HG03280 (cell line): ENCODE measurements around the gene EIF2D.
"Not testable (repeated sequence)": the region's sequence is repeated elsewhere in the genome, so short reads cannot be mapped to it uniquely, and the experiment has no call there.

Source experiments
- ATAC-seq: cut with Tn5 transposase; IDR thresholded peaks from one replicate; pipeline ENCODE4 v1.9.1; 2021; ENCODE audit warnings: mild to moderate bottlenecking, moderate library complexity; ENCODE audit not compliant: unreplicated experiment

The EIF2D gene, protein sequence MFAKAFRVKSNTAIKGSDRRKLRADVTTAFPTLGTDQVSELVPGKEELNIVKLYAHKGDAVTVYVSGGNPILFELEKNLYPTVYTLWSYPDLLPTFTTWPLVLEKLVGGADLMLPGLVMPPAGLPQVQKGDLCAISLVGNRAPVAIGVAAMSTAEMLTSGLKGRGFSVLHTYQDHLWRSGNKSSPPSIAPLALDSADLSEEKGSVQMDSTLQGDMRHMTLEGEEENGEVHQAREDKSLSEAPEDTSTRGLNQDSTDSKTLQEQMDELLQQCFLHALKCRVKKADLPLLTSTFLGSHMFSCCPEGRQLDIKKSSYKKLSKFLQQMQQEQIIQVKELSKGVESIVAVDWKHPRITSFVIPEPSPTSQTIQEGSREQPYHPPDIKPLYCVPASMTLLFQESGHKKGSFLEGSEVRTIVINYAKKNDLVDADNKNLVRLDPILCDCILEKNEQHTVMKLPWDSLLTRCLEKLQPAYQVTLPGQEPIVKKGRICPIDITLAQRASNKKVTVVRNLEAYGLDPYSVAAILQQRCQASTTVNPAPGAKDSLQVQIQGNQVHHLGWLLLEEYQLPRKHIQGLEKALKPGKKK

GRCh38 chr1:206612129-206612876 lies at the start of gene EIF2D:
TSS of gene EIF2D (minus strand) at chr1:206612465. CDS start at chr1:206612342, 123 bp downstream.
- ATAC-seq: peak; percentile 90

- no peak for ATAC-seq
Observed at GRCh38 chr1:206661161-206661820, 49.0 kb upstream of the EIF2D start.

GRCh38 chr1:206660136-206660535 lies 47.9 kb upstream of the EIF2D start:
- no peak for ATAC-seq

GRCh38 chr1:206658981-206659273 lies 46.7 kb upstream of the EIF2D start:
- ATAC-seq: no peak

GRCh38 chr1:206658264-206658980 lies 46.2 kb upstream of the EIF2D start:
- ATAC-seq: no peak

GRCh38 chr1:206657751-206658150 lies 45.5 kb upstream of the EIF2D start:
- no peak for ATAC-seq

DNA sequence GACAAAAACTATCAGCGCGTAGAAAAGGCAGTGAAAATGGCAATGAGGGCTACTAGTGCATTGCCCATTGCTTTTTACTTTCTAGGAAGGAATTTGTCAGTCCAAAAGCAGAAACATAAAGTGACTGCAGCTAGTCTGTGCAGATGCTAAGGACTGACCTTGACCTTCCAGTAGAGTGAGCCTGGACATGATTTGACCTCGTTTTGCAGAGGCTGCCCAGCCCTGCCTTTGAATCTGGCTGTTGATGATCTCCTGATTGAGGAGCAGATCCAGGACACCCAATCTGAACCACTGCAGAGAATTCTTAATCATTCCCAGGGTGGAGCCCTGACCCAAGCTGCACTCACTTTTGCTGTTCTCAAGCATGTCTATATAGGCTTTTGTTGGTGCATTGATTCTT lies 44.7 kb upstream of the EIF2D start:
- no peak for ATAC-seq

GRCh38 chr1:206655471-206655882 lies 43.2 kb upstream of the EIF2D start:
- ATAC-seq: no peak

- no peak for ATAC-seq
Observed at GRCh38 chr1:206654828-206655227, 42.6 kb upstream of the EIF2D start.

GRCh38 chr1:206653715-206654459 lies 41.6 kb upstream of the EIF2D start:
- no peak for ATAC-seq

GRCh38 chr1:206651958-206652890 lies 40.0 kb upstream of the EIF2D start:
- no peak for ATAC-seq

GRCh38 chr1:206651014-206651413 lies 38.7 kb upstream of the EIF2D start:
- ATAC-seq: no peak

- no peak for ATAC-seq
Observed at GRCh38 chr1:206649261-206649921, 37.1 kb upstream of the EIF2D start.

- no peak for ATAC-seq
Observed at GRCh38 chr1:206647224-206647623, 35.0 kb upstream of the EIF2D start.

- ATAC-seq: no peak
Observed at GRCh38 chr1:206646504-206646903, 34.2 kb upstream of the EIF2D start.

GRCh38 chr1:206643118-206643698 lies 30.9 kb upstream of the EIF2D start:
- no peak for ATAC-seq

DNA sequence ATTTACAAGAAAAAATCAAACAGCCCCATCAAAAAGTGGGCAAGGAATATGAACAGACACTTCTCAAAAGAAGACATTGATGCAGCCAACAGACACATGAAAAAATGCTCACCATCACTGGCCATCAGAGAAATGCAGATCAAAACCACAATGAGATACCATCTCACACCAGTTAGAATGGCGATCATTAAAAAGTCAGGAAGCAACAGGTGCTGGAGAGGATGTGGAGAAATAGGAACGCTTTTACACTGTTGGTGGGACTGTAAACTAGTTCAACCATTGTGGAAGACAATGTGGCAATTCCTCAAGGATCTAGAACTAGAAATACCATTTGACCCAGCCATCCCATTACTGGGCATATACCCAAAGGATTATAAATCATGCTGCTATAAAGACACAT lies 29.8 kb upstream of the EIF2D start:
- ATAC-seq: not testable (repeated sequence)

- no peak for ATAC-seq
Observed at GRCh38 chr1:206637605-206638004, 25.3 kb upstream of the EIF2D start.
